Breast epithelium (tissue), 4 donors: Measurements from ENCODE around the gene MRGPRD. TPM values are rescaled to one million over a fixed set of nuclear protein-coding genes. Genes with fewer than 3 reads are reported as not detected.

Source experiments
- DNase-seq, 2 donors: peaks; one replicate each; pipeline ENCODE4 v3.0.0-alpha.2; 2019; ENCODE audit warnings: low spot score in 2 of 2
- H3K27ac ChIP-seq, 2 donors: fragments of 200-600 bp; sonication (generic) in 1 of 2; one replicate each; pipeline ENCODE4 v1.5.1; 2016 to 2019; ENCODE audit warnings: mild to moderate bottlenecking in 1 of 2
- H3K27me3 ChIP-seq, 2 donors: fragments of 200-600 bp; sonication (generic) in 1 of 2; one replicate each; pipeline versions ENCODE4 v1.5.1 to v1.6.0; 2017 to 2019; ENCODE audit warnings: control low read depth in 1 of 2, mild to moderate bottlenecking in 1 of 2
- H3K36me3 ChIP-seq: fragments of 200-600 bp; one replicate; pipeline ENCODE4 v1.5.1; 2019
- H3K4me1 ChIP-seq, 2 donors: fragments of 200-600 bp; sonication (generic); one replicate each; pipeline ENCODE4 v1.5.1; 2016 to 2019; ENCODE audit warnings: control low read depth in 1 of 2
- H3K4me3 ChIP-seq, 3 donors: fragments of 200-600 bp; sonication (generic); 1 replicate in 2 of 3; 2 replicates in 1 of 3; pipeline ENCODE4 v1.5.1; 2016 to 2019; ENCODE audit warnings: mild to moderate bottlenecking in 3 of 3, moderate library complexity in 2 of 3
- H3K9me3 ChIP-seq, 2 donors: fragments of 200-600 bp; sonication (generic) in 1 of 2; one replicate each; pipeline ENCODE4 v1.5.1; 2016 to 2019; ENCODE audit warnings: control low read depth in 1 of 2
- CTCF ChIP-seq, 3 donors: fragments of 450-650 bp; IDR thresholded peaks; one replicate each; pipeline ENCODE4 v1.5.1; 2016 to 2017; ENCODE audit warnings: antibody characterized with exemption in 3 of 3, mild to moderate bottlenecking in 3 of 3, moderate library complexity in 3 of 3
- POLR2A ChIP-seq: fragments of 450-650 bp; IDR thresholded peaks from one replicate; pipeline ENCODE4 v1.6.1; 2016; ENCODE audit warnings: antibody characterized with exemption, mild to moderate bottlenecking, moderate library complexity
- POLR2AphosphoS5 ChIP-seq, 3 donors: sonication (generic); formaldehyde crosslinking; IDR thresholded peaks; one replicate each; pipeline ENCODE4 v1.6.1; 2017; ENCODE audit warnings: antibody characterized with exemption in 3 of 3
- intact Hi-C: fragments of 100-400 bp; cut with DNase I; formaldehyde crosslinking; loops from one replicate; pipeline ENCODE4 v1.15.1; 2023; ENCODE audit warnings: low total_unique reads
- total RNA-seq, 3 donors: library from RNA; depleted of rRNA; stranded (reverse); fragments of >200 nt; gene quantifications; one replicate each; pipeline ENCODE4 v1.1.0, GENCODE V29; 2016

Gene MRGPRD
- total RNA-seq, 3 donors from 2014 or later: not detected

GRCh38 chr11:68936358-68936636 is 44.5 kb downstream of the MRGPRD start:
- TF ChIP-seq CTCF (IDR thresholded peaks at IDR 0.05) (no peak), POLR2AphosphoS5 (IDR thresholded peaks at IDR 0.05) (no peak), POLR2A (no peak)
- DNase-seq: no peak
- no peaks in the 10 kb centered on the region for H3K36me3 ChIP-seq
- H3K4me3 ChIP-seq: no peak overlapping the region
- H3K27ac ChIP-seq: no peak overlapping the region
- no peaks in the 10 kb centered on the region for H3K4me1 ChIP-seq
- intact Hi-C loops: no loop called here
- H3K27me3 ChIP-seq: no peaks in the 10 kb centered on the region
- no peaks in the 10 kb centered on the region for H3K9me3 ChIP-seq

- H3K27me3 ChIP-seq: no peaks in the 10 kb centered on the region
- H3K36me3 ChIP-seq: no peaks in the 10 kb centered on the region
- TF ChIP-seq POLR2AphosphoS5 (IDR thresholded peaks at IDR 0.05): no peak
- TF ChIP-seq CTCF (IDR thresholded peaks at IDR 0.05): no peak
- no peak for TF ChIP-seq POLR2A
- H3K9me3 ChIP-seq: no peaks in the 10 kb centered on the region
- H3K4me1 ChIP-seq: no peaks in the 10 kb centered on the region
- no peak overlapping the region for H3K4me3 ChIP-seq
- DNase-seq: no peak
- no peak overlapping the region for H3K27ac ChIP-seq
- intact Hi-C loops: no loop called here
Observed at GRCh38 chr11:68935516-68936357, 45.0 kb downstream of the MRGPRD start.

GRCh38 chr11:68935066-68935465 is 45.7 kb downstream of the MRGPRD start:
- intact Hi-C loops: no loop called here
- no peak for DNase-seq
- TF ChIP-seq CTCF (IDR thresholded peaks at IDR 0.05) (no peak), POLR2A (no peak), POLR2AphosphoS5 (IDR thresholded peaks at IDR 0.05) (no peak)
- Histone ChIP-seq H3K27me3 (no peaks in the 10 kb centered on the region), H3K4me1 (no peaks in the 10 kb centered on the region), H3K4me3 (no peak overlapping the region), H3K27ac (no peak overlapping the region), H3K36me3 (no peaks in the 10 kb centered on the region), H3K9me3 (no peaks in the 10 kb centered on the region)

GRCh38 chr11:68934666-68935065 is 46.1 kb downstream of the MRGPRD start:
- Histone ChIP-seq H3K9me3 (no peaks in the 10 kb centered on the region), H3K4me3 (no peak overlapping the region), H3K36me3 (no peaks in the 10 kb centered on the region), H3K4me1 (no peaks in the 10 kb centered on the region), H3K27ac (no peak overlapping the region), H3K27me3 (no peaks in the 10 kb centered on the region)
- intact Hi-C loops: no loop called here
- TF ChIP-seq POLR2AphosphoS5 (IDR thresholded peaks at IDR 0.05) (no peak), POLR2A (no peak), CTCF (IDR thresholded peaks at IDR 0.05) (no peak)
- no peak for DNase-seq

- H3K27me3 ChIP-seq: no peaks in the 10 kb centered on the region
- TF ChIP-seq POLR2AphosphoS5 (IDR thresholded peaks at IDR 0.05) (no peak), CTCF (IDR thresholded peaks at IDR 0.05) (no peak), POLR2A (no peak)
- H3K4me1 ChIP-seq: no peaks in the 10 kb centered on the region
- intact Hi-C loops: no loop called here
- no peaks in the 10 kb centered on the region for H3K9me3 ChIP-seq
- H3K36me3 ChIP-seq: no peaks in the 10 kb centered on the region
- no peak for DNase-seq
- no peak overlapping the region for H3K4me3 ChIP-seq
- no peak overlapping the region for H3K27ac ChIP-seq
Observed at GRCh38 chr11:68934321-68934645, 46.5 kb downstream of the MRGPRD start.
